ENCODE results near the gene GPR157.

GPR157 gene

DNA sequence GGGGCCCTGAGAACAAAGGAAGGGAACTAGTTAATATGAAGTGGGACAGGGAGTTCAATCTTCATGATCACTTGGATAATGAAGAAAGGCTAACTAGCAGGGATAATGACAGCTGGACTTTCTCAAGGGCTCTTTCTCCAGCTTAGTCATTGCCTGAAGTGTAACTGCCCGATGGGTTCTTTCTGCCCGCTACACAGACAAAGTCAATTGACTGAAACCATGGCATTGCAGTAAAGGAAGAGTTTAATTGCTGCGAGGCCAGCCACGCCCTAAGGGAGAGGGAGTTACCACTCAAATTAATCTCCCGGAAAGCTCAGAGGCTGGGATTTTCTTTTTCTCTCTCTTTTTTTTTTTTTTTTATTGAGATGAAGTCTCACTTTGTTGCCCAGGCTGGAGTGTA, 42.9 kb downstream of the GPR157 start:
- no peak for DNase-seq

DNA sequence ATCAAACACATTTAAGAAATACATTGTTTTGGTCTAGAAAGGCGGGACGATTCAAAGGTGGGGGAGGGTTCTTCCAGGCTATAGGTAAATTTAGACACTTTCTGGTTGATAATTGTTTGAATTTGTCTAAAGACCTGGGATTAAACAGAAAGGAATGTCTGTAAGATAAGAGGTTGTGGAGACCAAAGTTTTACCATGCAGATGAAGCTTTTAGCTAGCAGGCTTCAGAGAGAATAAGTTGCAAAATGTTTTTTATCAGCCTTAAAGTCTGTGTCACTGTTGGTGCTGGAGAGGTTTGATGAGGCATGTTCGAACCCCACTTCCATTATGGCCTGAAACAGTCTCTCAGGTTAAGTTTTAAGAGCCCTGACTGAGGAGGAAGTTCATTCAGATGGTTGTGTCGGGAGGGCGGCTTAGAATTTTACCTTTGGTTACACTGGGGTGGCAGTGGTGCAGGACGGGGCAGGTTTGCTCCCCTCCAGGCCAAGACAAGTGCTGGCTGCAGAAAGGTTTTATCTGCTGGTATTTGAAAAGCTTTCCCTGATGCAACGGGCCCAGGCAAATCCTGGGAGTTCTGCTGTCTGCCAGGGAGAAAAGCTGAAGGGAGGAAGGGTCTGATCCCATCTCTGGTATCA, 43.5 kb downstream of the GPR157 start:
- no peak for DNase-seq

DNA sequence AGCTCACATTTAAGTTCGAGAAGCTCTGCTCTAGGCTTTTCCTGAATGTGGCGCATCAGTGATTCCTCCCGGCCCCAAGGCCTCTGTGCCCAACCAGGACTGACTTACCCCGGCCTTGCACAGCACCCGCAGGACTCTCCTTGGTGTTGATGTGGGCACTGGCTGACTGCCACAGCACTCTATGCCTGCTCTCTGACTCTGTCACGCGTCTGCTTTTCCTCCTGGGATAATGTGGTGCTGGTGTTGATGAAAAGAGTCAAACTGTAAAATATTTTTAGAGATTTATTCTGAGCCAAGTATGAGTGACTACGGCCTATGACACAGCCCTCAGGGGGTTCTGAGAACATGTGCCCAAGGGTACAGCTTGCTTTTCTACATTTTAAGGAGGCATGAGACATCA, 44.0 kb downstream of the GPR157 start:
- no peak for DNase-seq

DNA sequence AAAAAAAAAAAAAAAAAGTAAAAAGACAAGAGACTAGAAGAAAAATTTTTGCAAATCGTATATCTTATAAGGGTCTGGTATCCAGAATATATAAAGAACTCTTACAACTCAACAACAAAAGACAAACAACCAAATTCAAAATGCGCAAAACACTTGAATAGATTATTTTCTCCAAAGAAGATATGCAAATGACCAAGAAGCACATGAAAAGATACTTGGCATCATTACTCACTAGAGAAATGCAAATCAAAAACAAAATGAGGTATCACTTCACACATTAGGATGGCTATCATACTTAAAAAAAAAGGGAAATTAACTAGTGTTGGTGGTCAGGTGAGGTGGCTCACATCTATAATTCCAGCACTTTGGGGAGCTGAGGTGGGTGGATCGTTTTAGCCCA, 47.4 kb downstream of the GPR157 start:
- DNase-seq, result no peak

DNA sequence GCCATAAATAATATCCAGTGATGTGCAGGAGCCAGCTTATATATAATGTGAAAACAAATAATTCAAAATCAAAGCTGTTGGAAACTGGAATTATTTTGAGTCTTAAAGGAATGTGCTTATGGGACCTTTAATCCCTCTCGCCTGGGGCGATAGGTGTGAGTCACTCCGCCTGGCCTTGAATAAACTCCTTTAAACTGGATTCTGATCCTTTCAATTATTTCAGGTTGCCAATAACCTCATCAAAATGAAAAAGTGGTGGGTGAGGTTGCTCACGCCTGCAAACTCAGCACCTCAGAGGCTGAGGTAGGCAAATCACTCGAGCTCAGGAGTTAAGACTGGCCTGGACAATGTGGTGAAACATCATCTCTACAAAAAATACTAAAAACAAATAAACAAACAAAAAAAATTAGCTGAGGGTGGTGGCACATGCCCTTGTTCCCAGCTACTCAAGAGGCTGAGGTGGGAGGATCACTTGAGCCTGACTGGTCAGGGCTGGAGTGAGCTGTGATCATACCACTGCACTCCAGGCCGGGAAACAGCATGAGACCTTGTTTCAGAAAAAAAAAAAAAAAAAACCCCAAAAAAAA, 48.1 kb downstream of the GPR157 start:
- DNase-seq, result no peak

DNA sequence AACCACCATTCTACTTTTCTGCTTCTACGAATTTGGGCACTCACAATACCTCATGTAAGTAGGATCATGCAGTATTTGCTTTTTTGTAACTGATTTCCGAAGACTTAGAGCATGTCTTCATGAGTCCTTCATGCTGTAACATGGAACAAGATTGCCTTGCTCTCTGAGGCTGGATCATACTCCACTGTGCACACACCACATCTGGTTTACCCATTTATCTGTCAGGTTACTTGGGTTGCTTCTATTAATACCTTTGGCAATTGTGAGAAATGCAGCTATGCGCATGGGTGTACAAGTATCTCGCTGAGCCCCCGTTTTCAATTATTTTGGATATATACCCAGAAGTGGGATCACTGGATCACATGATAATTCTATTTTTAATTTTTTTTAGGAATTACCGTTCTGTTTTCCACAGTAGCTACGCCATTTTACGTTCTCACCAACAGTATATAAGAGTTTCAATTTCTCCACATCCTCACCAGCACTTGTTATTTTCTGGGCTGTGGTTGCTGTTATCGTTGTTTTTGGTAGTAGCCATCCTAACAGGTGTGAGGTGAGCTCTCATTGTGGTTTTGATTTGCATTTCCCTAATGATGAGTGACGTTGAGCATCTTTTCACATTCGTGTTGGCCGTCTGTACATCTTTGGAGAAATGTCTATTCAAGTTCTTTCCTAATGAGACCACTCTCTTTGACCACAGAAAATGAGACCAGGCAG, 48.8 kb downstream of the GPR157 start:
- no peak for DNase-seq

DNA sequence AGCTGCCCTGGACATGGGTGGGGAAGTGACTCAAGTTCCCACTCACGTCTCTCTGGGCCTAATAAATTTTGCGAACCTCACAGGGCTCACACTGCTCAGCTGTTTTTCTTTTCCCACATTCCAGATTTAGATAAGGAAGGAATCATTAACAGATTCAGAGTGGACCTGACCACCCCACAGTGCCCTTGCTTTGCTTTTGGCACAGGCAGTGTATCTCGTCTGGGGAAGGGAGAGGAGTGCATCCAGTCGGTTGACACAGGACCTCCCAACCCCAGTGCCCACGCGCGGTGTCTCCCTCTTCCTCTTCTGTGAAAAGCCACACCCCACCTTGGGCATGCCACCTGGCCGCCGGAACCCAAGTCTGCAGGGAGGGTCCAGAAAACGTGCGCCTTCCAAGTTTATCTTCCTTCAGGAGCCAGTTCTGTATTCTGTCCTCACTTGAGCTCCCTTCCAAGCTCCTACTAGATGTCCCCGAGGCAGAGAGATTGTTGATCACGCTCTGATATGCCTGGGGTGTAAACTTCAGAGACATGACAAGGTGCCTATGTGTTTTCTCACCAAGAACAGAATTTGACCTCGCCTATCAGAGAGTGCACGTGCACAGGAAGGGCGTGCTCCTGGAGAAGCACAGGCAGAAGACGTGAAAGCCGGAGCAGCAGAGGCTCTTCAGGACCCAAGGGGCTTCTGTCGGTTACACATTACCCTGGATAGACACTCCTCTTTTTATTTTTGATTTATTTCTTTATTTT, 50.0 kb downstream of the GPR157 start:
- DNase-seq, result no peak

DNA sequence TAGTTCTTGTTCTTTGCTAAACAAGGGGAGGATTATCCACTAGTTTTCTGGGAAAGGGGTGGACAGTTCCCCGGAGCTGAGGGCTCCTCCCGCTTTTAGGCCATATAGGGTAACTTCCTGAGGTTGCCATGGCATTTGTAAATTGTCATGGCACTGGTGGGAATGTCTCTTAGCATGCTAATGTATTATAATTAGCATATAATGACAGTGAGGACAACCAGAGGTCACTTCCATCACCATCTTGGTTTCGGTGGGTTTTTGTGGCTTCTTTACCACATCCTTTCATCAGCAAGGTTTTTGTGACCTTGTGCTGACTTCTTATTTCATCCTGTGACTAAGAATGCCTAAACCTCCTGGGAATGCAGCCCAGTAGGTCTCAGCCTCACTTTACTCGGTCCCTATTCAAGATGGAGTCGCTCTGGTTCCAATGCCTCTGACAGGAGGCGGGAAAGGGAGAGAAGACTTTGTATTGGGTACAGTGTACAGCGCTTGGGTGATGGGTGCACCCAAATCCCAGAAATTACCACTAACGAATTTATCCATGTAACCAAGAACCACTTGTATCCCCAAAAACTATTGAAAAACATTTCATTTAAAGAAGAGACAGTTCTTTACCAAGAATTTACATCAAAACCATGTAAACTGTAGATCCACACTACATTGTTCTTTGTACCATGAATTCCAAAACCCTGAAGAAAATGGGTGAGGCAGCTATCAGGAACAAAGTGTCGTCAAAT, 50.7 kb downstream of the GPR157 start:
- DNase-seq, result no peak

DNA sequence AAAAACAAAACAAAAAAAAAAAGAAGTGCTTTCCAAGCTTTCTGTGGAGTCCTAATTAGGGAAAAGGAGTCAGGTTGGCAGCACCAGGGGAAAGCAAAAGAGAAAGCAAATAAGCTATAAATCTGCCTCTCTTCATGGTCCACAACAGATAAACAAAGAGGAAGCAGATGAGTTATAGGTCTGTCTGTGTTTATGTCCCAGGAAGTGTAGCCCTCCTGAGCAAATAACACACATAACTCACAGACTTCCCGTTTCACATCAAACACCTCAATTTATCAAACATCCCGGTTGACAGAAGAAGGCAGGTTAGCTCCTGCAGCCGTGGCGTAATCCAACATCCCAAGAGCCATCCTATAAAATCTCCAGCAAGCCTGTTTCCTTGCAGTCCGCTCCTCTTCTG, 53.9 kb downstream of the GPR157 start:
- no peak for DNase-seq

DNA sequence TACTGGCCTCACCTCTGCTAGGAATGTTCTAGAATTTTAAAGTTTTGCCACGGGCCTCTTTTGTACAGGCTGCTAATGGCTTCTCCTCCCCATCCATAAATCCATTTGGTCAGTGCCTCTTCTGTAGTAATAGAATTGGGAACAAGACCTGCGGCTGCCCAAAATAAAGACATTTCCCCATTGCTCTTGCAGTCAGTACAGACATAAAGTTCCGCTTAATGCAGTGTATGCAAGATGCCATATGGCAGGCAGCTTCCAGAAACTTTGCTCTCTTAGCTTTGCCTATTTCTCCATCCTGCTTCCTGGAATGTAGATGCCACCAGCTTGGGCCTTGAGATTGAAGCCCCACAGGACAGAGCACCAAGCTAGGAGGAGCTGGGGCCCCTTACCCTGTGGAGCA, 55.8 kb downstream of the GPR157 start:
- DNase-seq, result no peak

DNA sequence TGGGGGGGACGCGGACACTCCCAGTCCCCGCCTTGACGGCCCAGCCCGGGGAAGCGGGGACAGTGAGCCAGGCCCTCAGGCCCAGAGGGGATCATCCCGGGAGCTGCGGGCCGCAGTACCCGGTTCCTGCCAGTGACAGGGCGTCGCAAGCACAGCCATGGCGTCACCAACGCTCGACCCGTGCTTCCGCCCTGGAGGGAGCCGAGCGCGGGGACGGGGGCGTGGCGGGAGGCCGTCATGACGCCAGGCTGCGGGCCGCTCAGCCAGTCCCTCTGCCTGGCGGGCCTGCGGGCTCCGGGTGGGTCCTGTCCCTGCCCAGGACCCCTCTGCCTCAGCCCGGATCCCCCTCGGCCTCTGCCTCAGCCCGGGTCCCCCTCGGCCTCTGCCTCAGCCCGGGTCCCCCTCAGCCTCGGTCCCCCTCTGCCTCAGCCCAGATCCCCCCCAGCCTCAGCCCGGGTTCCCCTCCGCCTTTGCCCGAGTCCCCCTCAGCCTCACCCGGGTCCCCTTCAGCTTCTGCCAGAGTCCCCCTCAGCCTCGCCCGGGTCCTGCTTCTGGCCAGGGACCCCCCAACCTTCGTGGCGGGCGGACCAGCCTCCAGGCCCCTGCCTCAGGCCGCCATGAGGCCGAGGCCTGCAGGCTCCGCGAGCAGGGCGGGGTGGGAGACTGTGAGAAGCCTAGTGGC, 57.2 kb downstream of the GPR157 start:
- no peak for DNase-seq

DNA sequence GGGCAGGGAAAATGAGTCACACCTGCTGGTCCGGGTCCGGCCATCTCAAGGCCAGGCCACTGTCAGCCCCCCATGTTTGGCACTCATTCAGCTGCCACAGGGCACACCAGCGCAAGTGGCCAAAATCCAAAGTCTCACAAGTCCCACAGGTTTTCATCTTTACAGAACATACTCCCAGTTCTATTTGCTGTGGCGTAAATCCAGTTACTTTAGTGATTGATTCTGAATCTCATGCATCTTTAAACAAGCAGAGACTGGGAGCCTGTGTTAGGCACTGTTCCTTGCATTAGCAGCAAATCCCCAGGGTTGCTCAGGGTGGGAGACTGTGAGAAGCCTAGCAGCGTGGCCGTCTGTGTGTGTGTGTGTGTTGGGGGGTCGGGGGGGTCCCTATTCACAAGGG, 58.4 kb downstream of the GPR157 start:
- DNase-seq, result no peak

DNA sequence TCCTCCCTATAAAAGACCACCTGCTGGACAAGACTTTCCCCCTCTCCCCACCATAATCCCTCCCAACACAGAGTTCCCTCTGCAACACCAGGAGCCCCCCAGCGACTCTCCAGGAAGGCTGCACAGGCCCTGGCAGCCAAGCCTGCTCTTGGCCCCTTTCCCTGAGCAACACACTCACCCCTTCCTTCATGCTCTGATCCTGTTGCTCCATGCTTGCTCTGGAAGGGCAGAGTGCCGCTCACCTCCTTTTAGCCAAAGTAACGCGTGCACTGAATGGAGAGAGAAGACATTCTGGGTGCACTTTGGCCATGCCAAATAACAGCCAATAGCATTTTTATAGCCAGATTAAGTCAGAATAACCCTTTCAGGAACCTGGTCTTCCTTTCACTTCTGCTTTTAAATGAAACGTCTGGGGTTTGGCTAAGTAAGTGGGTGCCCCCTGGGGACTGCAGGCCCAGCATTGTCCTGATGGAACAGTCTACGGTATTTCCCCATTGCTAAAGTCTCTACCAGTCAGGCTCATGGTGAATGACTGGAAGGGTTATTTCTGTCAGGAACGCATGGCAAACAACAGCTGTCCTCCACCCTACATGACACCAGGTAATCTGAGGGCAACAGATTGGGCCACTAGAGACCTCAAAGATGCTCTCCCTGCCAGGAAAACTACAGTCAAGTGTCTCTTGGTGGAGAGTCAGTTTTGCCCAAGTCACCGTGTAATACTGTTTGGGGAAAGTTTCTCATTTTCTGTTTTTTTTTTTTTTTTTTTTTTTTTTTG, 59.4 kb downstream of the GPR157 start, which contains the start of gene SLC2A5:
SLC2A5 (minus strand) TSS at position 310 of the 775 bp plus-strand sequence; CDS start at position 211, 99 bp downstream.
- no peak for DNase-seq

DNA sequence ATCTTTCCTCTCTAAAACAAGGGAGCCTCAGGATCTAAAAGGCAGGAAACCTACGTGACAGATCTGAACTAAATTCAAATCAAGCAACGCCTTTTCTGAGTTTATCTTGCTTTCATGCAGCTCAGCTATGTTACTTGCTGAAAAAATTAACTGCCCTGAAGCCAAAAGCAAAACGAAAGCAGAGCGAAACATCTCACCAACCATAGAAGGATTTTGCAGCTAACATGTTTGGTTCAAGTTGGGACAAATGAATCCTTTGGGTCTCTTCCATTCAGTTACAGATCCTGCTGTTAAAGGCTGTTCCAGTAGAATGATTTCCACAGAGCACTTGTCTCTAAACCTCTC, 59.9 kb downstream of the GPR157 start:
- no peak for DNase-seq

DNA sequence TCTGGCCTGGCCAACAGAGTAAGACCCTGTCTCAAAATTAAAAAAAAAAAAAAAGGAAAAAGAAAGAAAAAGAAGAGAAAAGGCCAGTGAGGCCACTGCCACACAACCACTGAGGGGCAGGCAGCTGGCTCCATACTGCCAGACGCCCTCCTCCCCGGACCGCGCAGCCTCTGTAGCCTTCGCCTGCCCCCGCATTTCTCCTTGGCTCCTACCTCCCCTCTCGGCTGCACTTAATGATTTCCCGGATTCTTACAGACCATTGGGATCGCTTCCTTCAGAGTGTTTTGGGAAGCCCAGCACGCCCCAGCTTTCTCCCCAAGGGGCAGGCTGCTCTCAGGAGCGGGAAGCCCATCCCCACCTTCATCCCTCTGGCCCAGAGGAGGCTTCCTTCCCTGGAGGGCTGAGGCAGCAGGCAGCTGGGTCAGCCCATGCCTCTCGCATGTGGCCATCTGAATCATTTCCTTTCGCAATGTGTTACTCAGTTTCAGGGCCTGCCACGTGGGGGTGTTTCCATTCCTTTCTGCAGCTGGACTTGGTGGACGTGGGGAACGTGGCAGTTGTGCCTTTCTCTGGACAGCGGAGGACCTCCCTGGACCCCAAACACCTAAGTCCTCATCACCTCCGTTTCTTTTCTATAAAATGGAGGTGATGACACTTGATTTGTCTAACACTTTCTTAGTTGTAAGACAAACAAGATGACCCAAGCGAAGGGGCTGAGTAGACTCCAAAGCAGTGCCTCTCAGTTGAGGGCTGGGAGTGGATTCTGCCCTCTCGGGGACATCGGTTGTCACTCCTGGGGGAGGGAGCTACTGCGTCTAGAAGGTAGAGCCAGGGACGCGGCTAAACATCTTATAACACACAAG, 61.7 kb downstream of the GPR157 start:
- DNase-seq, result no peak

DNA sequence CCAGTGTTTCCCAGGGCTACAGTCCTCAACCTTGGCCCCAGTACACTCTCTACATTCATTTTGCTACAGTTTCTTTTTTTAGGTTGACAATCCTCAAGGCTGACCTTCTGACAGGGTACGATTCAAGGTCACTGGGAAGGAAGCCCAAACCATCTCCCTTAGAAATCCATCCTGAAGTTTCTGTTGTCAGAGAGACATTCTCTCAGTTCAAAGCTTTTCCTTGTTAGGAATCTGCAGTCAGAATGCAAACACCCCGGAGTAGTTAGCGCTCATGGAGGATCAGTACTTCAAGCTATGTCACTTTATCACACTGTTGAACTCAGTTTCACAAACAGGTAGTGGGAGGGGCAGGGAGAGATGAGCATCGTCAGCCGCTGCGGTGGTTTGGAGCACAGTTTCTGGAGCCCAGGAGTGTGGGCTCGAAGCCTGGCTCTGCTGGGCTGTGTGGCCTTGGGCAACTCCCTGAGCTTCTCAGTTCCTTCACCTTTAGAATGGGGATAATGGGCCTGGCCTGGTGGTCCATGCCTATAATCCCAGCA, 63.6 kb downstream of the GPR157 start:
- DNase-seq, result no peak

DNA sequence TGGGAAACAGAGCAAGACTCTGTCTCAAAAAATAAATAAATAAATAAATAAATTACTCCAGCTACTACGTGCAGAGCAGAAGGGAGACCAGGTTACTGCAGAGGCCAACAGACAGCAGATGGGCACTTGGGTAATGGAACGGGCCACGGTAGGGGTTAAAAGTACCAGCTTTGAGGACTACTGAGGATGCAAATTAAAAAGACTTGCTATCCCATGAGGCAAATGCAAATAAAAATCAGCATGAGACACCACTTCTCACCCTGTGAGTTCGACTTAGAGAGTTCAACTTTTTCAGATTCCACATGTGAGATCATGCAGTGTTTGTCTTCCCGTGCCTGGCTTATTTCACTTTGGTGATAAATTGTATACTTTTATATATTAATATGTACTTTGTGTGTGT, 66.1 kb downstream of the GPR157 start:
- DNase-seq, result no peak

DNA sequence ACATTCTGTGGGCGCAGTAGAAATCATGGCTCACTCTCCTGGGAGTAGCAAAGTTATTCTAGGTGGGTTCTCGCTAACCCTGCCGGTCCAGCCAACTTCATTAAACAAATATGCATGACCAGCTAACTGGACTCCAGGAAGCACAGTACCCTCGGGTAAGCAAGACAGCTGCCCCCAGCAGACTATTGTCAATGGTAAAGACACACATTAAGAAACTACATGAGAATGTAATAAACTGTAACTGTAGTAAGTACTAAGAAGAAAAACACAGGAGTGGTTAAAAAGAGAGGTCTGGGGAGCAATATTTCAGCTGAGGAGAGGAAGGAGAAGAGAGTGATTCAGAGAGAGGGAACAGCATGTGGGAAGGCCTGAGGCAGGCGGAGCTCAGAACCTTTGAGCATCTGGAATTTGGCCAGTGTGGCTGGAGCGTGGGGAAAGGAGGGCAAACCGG, 66.9 kb downstream of the GPR157 start:
- DNase-seq, result no peak

DNA sequence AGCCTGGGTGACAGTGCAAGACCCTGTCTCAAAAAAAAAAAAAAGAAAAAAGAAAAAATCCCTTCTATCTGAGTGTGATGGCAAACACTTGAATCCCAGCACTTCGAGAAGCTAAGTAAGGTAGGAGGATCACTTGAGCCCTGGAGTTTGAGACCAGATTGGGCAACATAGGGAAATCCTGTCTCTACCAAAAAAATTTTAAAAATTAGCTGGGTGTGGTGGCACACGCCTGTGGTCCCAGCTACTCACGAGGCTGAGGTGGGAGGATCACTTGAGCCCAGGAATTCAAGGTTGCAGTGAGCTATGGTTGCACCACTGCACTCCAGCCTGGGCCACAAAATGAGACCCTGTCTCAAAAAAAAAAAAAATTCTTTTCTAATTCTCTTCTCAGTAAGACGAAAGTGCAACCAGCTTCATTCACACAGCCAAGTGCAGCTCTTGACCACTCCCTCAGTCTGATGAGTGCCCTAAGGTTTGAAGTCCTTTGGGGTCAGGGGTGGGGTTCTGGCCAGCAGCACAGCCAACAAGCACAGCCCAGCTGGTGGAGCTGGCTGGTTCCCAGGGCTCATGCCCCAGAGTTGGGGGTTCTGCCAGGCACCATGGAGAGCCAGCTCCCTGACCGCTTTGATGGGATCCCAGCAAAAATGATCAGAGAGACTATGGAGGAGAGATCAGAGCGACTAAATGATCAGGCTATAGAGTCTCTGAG, 67.5 kb downstream of the GPR157 start:
- no peak for DNase-seq

All from GOT3 (cell line).